PFSK-1 (cell line): Measurements from ENCODE around the gene GMPPA.

Experiments
- POLR2AphosphoS5 ChIP-seq: IDR thresholded peaks from 2 replicates; pipeline ENCODE4 v1.6.1; 2012; ENCODE audit warnings: low read depth, mild to moderate bottlenecking, control low read depth, low read length, moderate library complexity
- REST ChIP-seq, 2 experiments: IDR thresholded peaks; 2 replicates each; pipeline versions ENCODE4 v1.6.1 to v1.8.0; 2011 to 2012; ENCODE audit warnings: low read depth in 2 of 2, low read length in 2 of 2, control low read depth in 1 of 2, inconsistent platforms in 1 of 2, mild to moderate bottlenecking in 1 of 2, moderate library complexity in 1 of 2; ENCODE audit not compliant: insufficient read depth in 1 of 2
- SIN3A ChIP-seq: IDR thresholded peaks from 2 replicates; pipeline ENCODE4 v1.6.1; 2012; ENCODE audit warnings: mild to moderate bottlenecking, low read length, moderate library complexity, borderline replicate concordance; ENCODE audit not compliant: insufficient read depth
- TAF1 ChIP-seq: IDR thresholded peaks from 2 replicates; pipeline ENCODE4 v1.6.1; 2012; ENCODE audit warnings: low read length, control low read depth, borderline replicate concordance; ENCODE audit not compliant: insufficient read depth

- no peak for TF ChIP-seq REST (IDR thresholded peaks at IDR 0.05; ENCODE audit: insufficient read depth in 1 of 2, low read depth in 2 of 2, low read length in 2 of 2)
- TF ChIP-seq SIN3A = no peak
- TF ChIP-seq POLR2AphosphoS5 = no peak
- TF ChIP-seq TAF1 = no peak
Measured at GRCh38 chr2:219511547-219512325, 13.0 kb downstream of the GMPPA start.
